Vagina (tissue), 2 donors: ENCODE measurements around the gene TTC17. TPM values are rescaled to one million over a fixed set of nuclear protein-coding genes. Genes with fewer than 3 reads are reported as not detected.

ENCODE experiments used
- DNase-seq, 2 donors: peaks; one replicate each; pipeline ENCODE4 v3.0.0-alpha.2; 2017; ENCODE audit errors: extremely low spot score in 2 of 2
- H3K27ac ChIP-seq: fragments of 200-600 bp; sonication (generic); one replicate; pipeline ENCODE4 v1.5.1; 2019
- H3K27me3 ChIP-seq: fragments of 200-600 bp; sonication (generic); one replicate; pipeline ENCODE4 v1.5.1; 2019
- H3K36me3 ChIP-seq, 2 donors: fragments of 200-600 bp; sonication (generic); one replicate each; pipeline ENCODE4 v1.5.1; 2017 to 2019
- H3K4me1 ChIP-seq: fragments of 200-600 bp; sonication (generic); one replicate; pipeline ENCODE4 v1.5.1; 2019
- H3K4me3 ChIP-seq, 2 donors: fragments of 200-600 bp; sonication (generic); 1 replicate in 1 of 2; 2 replicates in 1 of 2; pipeline ENCODE4 v1.5.1; 2016 to 2019
- H3K9me3 ChIP-seq: fragments of 200-600 bp; sonication (generic); one replicate; pipeline ENCODE4 v1.5.1; 2019
- POLR2A ChIP-seq, 2 donors: fragments of 450-650 bp; IDR thresholded peaks; one replicate each; pipeline ENCODE4 v1.6.1; 2017; ENCODE audit warnings: antibody characterized with exemption in 2 of 2, mild to moderate bottlenecking in 2 of 2, moderate library complexity in 2 of 2
- POLR2AphosphoS5 ChIP-seq, 2 donors: sonication (generic); formaldehyde crosslinking; IDR thresholded peaks; one replicate each; pipeline ENCODE4 v1.9.0; 2017; ENCODE audit warnings: antibody characterized with exemption in 2 of 2, mild to moderate bottlenecking in 2 of 2, low read depth in 1 of 2; ENCODE audit not compliant: insufficient read depth in 1 of 2
- intact Hi-C: fragments of 100-400 bp; cut with DNase I; formaldehyde crosslinking; loops from one replicate; pipeline ENCODE4 v1.15.1; 2023
- total RNA-seq: library from RNA; depleted of rRNA; stranded (reverse); fragments of >200 nt; gene quantifications from one replicate; pipeline ENCODE4 v1.2.3, GENCODE V29; 2016
- TF ChIP-seq, protein P1 (sequence below), 3 experiments: fragments of 450-650 bp in 2 of 3; fragments of 200-600 bp in 1 of 3; sonication (generic) in 1 of 3; IDR thresholded peaks; one replicate each; pipeline ENCODE4 v1.5.1; 2017 to 2019; ENCODE audit warnings: antibody characterized with exemption in 3 of 3, mild to moderate bottlenecking in 2 of 3, moderate library complexity in 2 of 3

The TTC17 gene
- total RNA-seq, 1 donor from 2014 or later: 89.9 TPM

GRCh38 chr11:43516316-43516850 is 157.7 kb downstream of the TTC17 start:
- H3K4me3 ChIP-seq: no peak overlapping the region
- TF ChIP-seq POLR2A (IDR thresholded peaks at IDR 0.05) (no peak), POLR2AphosphoS5 (IDR thresholded peaks at IDR 0.05; ENCODE audit: insufficient read depth in 1 of 2, low read depth in 1 of 2) (no peak)
- TF ChIP-seq, protein P1, sequence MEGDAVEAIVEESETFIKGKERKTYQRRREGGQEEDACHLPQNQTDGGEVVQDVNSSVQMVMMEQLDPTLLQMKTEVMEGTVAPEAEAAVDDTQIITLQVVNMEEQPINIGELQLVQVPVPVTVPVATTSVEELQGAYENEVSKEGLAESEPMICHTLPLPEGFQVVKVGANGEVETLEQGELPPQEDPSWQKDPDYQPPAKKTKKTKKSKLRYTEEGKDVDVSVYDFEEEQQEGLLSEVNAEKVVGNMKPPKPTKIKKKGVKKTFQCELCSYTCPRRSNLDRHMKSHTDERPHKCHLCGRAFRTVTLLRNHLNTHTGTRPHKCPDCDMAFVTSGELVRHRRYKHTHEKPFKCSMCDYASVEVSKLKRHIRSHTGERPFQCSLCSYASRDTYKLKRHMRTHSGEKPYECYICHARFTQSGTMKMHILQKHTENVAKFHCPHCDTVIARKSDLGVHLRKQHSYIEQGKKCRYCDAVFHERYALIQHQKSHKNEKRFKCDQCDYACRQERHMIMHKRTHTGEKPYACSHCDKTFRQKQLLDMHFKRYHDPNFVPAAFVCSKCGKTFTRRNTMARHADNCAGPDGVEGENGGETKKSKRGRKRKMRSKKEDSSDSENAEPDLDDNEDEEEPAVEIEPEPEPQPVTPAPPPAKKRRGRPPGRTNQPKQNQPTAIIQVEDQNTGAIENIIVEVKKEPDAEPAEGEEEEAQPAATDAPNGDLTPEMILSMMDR (IDR thresholded peaks at IDR 0.05): no peak
- no peaks in the 10 kb centered on the region for H3K9me3 ChIP-seq
- intact Hi-C loops: no loop called here
- H3K27ac ChIP-seq: no peak overlapping the region
- H3K36me3 ChIP-seq: no peaks in the 10 kb centered on the region
- H3K27me3 ChIP-seq: no peaks in the 10 kb centered on the region
- DNase-seq: no peak
- no peaks in the 10 kb centered on the region for H3K4me1 ChIP-seq

DNA sequence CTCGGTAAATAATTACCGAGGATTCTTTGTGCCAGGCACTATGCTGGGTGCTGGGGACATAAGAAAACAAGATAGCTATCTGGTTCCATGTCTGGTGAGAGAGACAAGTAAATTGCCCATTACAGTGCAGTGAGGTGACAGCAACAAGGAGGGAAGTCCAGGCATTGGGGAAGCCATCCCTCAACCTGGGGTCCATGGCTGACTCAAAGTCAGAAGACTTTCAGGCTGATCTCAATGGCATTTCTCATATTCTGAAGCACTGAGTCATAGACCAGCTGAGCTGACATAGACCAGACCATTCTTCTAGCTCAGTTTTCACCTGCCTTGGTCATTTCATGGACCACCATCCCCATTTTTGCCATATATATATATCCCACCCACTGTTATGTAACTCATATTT is 158.8 kb downstream of the TTC17 start:
- DNase-seq: no peak
- no peak overlapping the region for H3K4me3 ChIP-seq
- TF ChIP-seq POLR2A (IDR thresholded peaks at IDR 0.05) (no peak), POLR2AphosphoS5 (IDR thresholded peaks at IDR 0.05; ENCODE audit: insufficient read depth in 1 of 2, low read depth in 1 of 2) (no peak)
- TF ChIP-seq, protein P1 (IDR thresholded peaks at IDR 0.05): no peak
- H3K4me1 ChIP-seq: no peaks in the 10 kb centered on the region
- H3K9me3 ChIP-seq: no peaks in the 10 kb centered on the region
- H3K36me3 ChIP-seq: no peaks in the 10 kb centered on the region
- no peak overlapping the region for H3K27ac ChIP-seq
- H3K27me3 ChIP-seq: no peaks in the 10 kb centered on the region
- intact Hi-C loops: no loop called here

GRCh38 chr11:43518408-43519160 is 159.9 kb downstream of the TTC17 start:
- H3K4me1 ChIP-seq: no peaks in the 10 kb centered on the region
- no peaks in the 10 kb centered on the region for H3K9me3 ChIP-seq
- no peak for TF ChIP-seq POLR2AphosphoS5 (IDR thresholded peaks at IDR 0.05; ENCODE audit: insufficient read depth in 1 of 2, low read depth in 1 of 2)
- TF ChIP-seq POLR2A (IDR thresholded peaks at IDR 0.05): no peak
- TF ChIP-seq, protein P1 (IDR thresholded peaks at IDR 0.05): no peak

DNA sequence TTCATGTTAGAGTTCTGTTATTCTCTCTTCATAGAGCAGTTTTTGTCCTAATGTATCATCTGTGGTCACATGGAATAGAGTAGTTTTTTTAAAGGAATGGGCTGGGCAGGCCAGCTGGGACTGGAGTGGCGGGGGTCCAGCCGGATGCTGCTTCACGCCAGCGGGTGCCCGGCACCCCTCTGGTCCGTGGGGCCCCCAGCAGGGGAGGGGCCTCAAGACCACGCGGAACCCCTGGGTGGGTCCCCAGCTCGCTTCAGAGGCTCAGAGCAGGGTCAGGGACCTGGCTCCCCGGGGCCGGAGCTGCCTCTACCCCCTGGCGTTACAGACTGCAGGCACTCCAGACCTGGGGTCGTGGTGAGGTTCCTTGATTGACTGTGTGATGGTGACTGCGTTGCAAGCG is 162.8 kb downstream of the TTC17 start:
- intact Hi-C loops: no loop called here
- Histone ChIP-seq H3K36me3 (no peaks in the 10 kb centered on the region), H3K27ac (no peak overlapping the region), H3K9me3 (no peaks in the 10 kb centered on the region), H3K4me3 (no peak overlapping the region), H3K27me3 (no peaks in the 10 kb centered on the region), H3K4me1 (no peaks in the 10 kb centered on the region)
- DNase-seq: no peak
- TF ChIP-seq, protein P1 (IDR thresholded peaks at IDR 0.05): no peak
- TF ChIP-seq POLR2AphosphoS5 (IDR thresholded peaks at IDR 0.05; ENCODE audit: insufficient read depth in 1 of 2, low read depth in 1 of 2) (no peak), POLR2A (IDR thresholded peaks at IDR 0.05) (no peak)

More at GRCh38 chr11:43518408-43519160, 159.9 kb downstream of the TTC17 start:
- Histone ChIP-seq H3K36me3 (no peaks in the 10 kb centered on the region), H3K27me3 (no peaks in the 10 kb centered on the region), H3K4me3 (no peak overlapping the region), H3K27ac (no peak overlapping the region)
- intact Hi-C loops: no loop called here
- DNase-seq: no peak

DNA sequence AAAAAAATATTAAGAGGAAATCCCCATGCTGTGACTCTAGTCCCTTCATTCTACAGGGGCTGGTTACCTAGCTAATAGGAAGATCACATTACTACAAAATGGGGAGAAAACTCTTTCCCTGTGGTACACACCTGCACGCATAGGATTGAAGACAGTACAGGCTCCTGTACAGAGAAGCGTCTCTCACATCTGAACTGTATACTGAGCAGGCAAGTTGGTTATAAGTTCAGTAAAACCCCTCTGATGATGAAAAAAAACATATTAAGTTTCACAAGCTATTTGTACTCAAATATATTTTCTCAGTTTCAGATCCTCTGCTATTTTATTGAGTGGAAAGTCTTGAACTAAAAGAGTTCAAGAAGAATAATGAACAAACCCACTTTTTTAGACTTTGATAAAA is 164.9 kb downstream of the TTC17 start:
- Histone ChIP-seq H3K9me3 (no peaks in the 10 kb centered on the region), H3K4me3 (no peak overlapping the region), H3K27me3 (no peaks in the 10 kb centered on the region), H3K4me1 (no peaks in the 10 kb centered on the region), H3K27ac (no peak overlapping the region), H3K36me3 (no peaks in the 10 kb centered on the region)
- intact Hi-C loops: no loop called here
- no peak for DNase-seq
- TF ChIP-seq, protein P1 (IDR thresholded peaks at IDR 0.05): no peak
- TF ChIP-seq POLR2A (IDR thresholded peaks at IDR 0.05) (no peak), POLR2AphosphoS5 (IDR thresholded peaks at IDR 0.05; ENCODE audit: insufficient read depth in 1 of 2, low read depth in 1 of 2) (no peak)
